ENCODE results near the gene MOSPD3.

Gene MOSPD3

DNA sequence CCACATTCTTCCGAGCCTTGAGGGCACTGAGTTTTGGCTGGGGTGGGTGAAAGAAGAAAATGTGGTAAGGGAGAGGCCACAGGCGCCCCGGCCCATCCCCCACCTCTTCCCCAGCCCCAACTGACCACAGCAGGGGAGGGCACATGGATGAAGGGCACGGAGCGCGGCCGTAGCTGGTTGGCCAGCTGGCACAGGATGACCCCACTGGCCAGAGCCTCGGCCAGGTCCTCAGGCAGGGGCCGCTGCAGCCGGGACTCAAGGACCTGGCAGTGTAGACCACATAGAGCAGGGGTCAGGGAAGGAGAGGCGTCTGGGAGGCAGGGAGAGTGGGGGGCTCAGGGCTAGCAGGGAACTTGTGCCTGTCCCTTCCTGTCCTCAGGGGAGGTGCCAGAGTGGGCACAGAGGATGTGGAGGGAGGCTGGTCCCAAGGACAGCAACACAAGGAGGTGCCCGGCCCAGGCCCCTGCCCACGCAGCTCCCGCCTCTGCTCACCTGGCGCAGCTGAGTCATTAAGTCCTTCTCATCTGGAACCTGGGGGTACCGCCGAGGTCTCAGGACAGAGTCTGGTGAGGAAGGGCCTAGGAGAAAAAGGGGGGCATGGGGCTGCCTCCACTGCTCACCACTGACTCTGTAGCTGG, 36.5 kb upstream of the MOSPD3 start:
- no peak for DNase-seq

DNA sequence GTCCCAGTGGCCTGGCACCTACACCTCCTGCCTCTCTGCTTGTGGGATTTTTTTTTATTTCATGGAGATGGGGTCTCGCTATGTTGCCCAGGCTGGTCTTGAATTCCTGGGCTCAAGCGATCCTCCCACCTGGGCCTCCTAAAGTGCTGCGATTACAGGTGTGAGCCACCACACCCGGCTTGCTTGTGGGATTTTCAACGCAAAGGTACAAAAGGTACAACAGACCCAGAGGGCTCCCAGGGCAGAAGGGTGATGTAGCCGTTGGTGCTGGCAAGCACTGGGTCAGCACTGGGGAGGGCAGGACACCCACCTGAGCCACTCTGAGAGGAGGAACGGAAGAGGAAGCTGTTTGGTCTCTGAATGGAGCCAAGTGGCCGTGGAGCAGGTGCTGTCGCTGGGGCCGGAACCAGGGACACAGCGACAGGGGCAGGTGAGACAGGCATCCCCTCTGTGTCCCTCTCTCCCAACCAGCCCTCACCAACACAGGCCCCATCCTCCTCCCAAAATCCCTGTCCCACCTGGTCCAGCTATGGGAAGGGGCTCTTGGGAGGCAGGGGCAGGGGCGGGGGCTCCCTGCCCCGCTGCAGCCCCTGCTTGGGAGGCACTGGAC, 35.9 kb upstream of the MOSPD3 start:
- DNase-seq, result no peak

DNA sequence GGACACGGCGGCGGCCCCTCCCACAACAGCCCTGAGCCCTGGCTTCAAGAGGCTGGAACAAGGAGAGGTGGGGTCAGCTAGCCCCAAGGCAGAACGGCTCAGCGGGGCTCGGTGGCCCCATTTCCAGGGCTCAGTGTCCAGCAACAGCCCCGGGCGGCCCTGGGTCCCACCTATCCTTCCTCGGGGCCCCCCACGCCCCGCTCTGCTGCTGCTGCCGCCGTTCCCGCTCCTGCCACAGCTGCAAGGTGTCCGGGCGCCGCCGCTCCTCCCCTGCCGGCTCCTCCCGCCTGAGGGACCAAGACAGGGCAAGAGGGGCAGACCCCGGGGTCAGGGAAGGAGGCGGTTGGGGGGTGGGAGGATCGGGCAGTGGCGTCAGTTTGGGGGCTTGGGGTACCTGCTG, 35.2 kb upstream of the MOSPD3 start:
- DNase-seq, result no peak

DNA sequence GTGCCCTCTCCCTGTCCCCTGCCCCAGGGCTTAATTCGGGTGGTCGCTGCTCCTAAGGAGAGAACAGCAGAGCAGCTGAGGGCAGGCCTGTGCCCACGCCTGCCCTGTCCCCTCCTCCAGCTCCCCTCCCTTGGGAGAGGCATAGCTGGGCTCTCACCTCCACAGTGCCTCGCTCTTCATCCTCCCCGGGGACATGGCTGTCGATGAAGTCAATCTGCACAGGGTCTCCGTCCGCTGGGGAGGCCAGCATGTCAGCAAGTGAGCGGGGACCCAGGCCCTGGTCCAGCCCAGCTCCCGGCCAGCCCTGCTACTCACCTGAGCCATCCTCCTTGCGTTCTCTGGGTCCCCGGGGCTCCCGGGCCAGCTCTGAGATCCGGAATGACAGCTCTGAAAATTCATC, 34.8 kb upstream of the MOSPD3 start:
- DNase-seq, result no peak

DNA sequence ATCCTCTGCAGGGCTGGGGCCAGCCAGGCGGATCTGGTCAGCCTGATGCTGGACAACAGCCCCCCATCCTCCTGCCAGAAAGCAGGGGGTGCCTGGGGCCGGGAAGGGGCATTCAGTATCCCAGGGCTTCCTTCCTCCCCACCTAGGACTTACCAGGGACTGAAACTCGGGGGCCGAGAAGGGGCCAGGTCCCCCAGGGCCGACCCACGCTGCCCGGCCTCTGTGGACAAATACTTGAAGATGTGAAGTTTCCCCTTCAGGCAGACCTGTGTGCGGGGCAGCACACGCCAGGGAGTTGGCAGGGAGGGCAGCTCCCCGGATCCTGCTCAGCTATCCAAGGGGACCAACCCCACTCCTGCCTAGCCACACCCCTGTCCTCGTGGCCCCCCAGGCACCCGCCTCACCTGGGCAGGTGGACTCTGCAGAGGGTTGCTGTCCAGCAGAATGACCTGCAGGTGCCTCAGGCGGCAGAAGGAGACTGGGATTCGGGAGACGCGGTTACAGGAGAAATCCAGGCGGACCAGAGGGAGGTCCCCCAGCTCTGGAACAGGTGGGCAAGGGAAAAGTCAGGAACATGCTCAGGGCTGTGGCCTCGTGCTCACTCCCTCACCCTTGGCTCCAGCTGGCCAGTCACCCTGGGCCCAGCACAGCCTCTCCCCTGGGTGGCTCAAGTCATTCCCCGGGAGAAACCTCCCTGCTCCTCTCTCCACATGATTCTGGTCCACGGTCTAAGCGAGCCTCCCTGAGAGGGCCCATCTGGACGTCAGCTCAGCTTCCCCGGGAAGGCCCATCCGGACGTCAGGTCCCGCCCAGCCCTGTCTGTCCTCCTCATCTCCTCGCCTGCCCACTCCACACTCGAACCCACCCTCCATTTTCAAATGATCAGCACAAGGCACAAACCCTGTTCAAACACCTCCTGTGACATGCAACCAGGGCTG, 33.8 kb upstream of the MOSPD3 start:
- DNase-seq, result no peak

DNA sequence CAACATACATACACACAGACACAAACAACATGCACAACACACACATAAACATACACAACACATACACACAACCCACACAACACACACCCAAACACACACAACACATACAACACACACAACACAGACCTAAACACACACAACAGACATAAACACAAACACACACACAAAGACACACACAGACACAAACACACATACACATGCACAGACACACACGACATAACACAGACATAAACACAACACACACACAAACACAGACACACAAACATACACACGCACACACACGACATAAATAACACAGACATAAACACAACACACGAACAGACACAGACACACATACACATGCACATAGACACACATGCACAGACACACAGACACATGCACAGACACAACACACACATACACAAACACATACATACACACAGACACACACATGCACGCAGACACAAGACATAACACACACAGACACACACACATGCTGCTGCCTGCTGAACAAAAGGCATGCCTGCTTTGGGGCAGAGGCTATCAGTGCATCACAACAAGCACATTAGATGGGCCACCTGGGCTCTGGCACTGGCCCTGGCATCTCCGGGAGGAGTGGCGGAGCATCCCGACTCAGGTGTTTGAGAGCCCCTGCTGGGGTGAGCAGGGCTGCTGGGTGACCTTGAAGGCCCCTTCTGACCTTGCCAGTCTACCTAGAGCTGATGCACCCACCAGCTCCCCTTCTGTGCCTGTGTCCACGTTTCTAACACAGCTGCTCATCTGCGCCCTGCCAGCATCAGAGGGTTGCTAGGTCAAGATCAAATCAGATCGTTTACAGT, 31.7 kb upstream of the MOSPD3 start:
- DNase-seq, result no peak

- DNase-seq, result no peak
Observed at GRCh38 chr7:100582041-100582579, 30.2 kb upstream of the MOSPD3 start.

DNA sequence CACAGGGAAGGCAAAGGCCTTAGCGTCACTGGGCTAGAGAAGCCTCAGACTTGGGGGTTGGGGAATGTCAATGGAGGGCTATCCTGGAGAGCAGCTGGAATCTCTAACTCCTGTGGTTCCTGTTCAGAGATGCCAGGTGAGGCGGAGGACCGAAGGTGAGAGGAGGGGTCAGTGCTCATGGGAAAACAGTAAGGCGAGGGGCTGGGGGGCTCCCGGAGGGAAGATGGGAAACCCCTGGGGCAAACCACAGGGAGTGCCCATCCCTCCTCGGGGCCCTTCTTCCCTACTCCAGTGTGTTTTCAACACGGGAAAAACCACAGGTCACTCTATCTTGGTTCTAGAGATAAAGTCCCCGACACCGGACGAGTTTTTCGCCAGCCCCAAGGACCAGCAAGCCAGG, 29.7 kb upstream of the MOSPD3 start:
- DNase-seq, result no peak

- no peak for DNase-seq
Observed at GRCh38 chr7:100583132-100584053, 28.9 kb upstream of the MOSPD3 start.

GRCh38 chr7:100584054-100584682, 28.2 kb upstream of the MOSPD3 start:
- no peak for DNase-seq

- DNase-seq, result no peak
Observed at GRCh38 chr7:100584683-100585510, 27.4 kb upstream of the MOSPD3 start.

- peak; percentile 72 for DNase-seq
Observed at GRCh38 chr7:100585511-100586265, 26.7 kb upstream of the MOSPD3 start, which contains the start of gene LRCH4. Gene LRCH4 (minus strand): TSS chr7:100586129. CDS start chr7:100586100, 29 bp downstream.

DNA sequence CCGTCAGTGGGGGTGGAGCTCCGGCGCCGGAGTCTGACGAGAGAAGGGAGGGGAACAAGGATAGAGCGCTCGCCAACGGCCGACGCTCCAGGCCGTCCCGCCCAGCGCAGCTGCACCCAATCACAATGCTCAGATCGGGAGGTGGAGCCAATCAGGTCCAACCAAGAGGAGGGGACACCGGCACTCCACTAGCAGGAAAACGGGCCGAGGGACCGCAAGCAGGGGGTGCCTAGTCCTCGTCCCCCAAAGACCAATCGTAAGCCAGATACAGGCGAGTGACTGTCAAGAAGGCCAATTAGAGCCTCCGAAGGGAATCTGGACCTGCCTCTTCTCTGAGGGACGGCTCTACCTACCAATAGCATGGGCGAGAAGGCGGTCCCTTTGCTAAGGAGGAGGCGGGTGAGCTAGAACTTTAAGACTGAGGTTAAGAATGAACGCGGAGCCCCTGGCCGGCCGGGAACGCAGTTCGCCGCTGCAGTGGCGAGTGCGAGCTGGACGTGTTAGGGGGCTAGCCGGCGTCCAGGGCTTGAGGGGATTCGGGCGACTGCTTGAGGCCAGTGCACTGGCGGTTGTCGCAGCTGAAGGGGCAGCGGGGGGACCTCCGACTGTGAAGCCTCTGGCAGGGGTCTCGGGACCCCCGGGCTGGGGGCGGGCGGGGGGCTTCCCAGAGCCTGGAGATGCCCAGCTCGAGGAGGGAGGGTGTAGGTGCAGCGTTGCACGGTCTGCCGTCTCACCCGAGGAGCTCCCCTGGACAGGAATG, 25.9 kb upstream of the MOSPD3 start, which contains the start of gene FBXO24:
FBXO24 (plus strand) TSS at position 63 of the 760 bp plus-strand sequence; CDS start at position 361, 298 bp downstream.
- DNase-seq, result peak; percentile 100

DNA sequence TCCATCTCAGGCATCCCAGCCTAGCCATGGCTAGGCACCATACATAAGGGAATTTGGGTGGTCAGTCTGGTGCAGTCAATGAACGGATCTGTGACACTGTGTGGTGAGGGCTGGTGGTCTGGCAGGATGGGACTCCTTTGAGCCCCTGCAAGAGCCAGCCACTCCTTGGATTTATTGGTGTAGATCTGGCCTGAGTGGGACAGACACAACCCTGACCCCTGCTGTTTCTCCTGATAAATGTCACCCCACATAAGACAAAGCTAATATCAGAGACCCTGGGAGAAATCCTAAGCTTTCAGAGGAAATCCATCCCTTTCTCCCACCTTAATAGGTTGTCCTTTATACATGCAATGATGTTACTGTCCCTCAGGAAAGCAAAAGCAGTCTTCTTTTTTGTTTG, 23.9 kb upstream of the MOSPD3 start:
- DNase-seq, result no peak

GRCh38 chr7:100589341-100589947, 22.9 kb upstream of the MOSPD3 start:
- no peak for DNase-seq

DNA sequence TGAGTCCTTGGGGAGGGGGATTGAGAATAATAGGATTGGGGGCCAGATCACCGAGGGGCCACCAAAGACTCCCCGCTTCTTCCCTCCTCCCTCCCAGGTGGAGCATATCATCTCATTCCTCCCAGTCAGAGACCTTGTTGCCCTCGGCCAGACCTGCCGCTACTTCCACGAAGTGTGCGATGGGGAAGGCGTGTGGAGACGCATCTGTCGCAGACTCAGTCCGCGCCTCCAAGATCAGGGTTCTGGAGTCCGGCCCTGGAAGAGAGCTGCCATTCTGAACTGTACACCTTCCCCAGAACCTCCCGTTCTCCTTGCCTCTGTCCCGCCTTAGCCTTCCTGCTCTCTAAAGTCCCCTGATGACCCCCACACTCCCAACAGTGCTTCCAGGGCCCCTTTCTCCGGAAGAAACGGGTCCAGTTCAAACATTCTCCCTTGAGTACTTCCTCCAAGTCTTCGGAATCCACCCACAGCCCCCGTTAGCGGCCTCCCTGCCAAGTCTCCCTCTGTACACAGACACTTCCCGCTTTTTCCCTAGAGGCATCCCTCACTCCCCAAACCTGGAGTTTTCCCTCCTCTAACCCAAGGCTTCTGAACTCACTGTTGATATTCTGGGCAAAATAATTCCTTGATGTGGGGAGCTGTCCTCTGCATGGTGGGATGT, 22.1 kb upstream of the MOSPD3 start:
- DNase-seq, result no peak

- no peak for DNase-seq
Observed at GRCh38 chr7:100591596-100591995, 20.7 kb upstream of the MOSPD3 start.
